Measurements from ENCODE around the gene CCL13. TPM values are rescaled to one million over a fixed set of nuclear protein-coding genes. Genes with fewer than 3 reads are reported as not detected.

CCL13 gene
- total RNA-seq, 2 experiments from 2014 or later: not detected

DNA sequence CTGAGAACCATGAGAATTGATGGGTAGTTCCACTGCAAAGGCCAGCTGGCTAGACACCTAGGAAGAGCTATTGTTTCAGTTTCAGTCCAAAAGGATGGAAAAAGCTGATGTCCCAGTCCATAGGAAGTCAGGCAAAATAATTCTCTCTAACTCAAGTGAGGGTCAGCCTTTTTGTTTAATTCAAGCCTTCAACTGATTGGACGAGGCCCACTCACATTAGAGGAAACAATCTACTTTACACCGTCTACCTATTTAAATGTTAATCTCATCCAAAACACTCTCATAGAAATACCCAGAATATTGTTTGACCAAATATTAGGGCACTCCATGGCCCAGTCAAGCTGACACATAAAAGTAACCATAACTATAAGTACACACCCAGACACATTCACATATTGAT lies 14.4 kb upstream of the CCL13 start:
- no peak overlapping the region for H3K4me3 Mint-ChIP-seq
- CTCF ChIA-PET: interaction anchor here (0.6 kb wide), 1 partner anchor 1272 kb away, joined by 3 read pairs; no protein-coding TSS in a partner anchor
- POLR2A ChIA-PET: no interaction called here
- no peak overlapping the region for H3K27ac Mint-ChIP-seq
- peaks cover 44% of the 10 kb centered on the region for H3K27me3 Mint-ChIP-seq
- no peaks in the 10 kb centered on the region for H3K36me3 Mint-ChIP-seq
- H3K9me3 Mint-ChIP-seq: no peaks in the 10 kb centered on the region
- DNase-seq: no peak
- no peaks in the 10 kb centered on the region for H3K4me1 Mint-ChIP-seq (ENCODE audit: low read depth)
- intact Hi-C loops (cut with micrococcal nuclease): no loop called here

DNA sequence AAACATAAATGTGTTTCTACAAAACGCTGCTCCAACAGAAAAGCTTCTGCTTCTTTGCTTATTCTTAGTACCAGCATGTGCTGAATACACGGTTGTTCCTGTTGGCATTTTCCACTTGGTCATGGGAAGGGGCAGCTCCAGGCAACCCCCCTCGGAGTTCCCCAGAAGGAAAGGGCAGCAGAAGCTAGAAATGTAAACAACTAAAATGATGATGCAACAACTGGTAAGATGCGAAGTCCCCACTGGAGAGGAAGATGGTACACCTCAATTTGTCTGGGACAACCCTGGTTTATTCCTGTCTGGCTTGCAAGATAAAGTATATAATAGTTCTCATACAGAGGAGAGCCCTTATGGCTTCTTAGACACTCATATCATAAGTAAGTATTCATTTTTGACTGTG lies 9.2 kb upstream of the CCL13 start:
- no peak overlapping the region for H3K27ac Mint-ChIP-seq
- no peaks in the 10 kb centered on the region for H3K4me1 Mint-ChIP-seq (ENCODE audit: low read depth)
- CTCF ChIA-PET: no interaction called here
- no peak overlapping the region for H3K4me3 Mint-ChIP-seq
- DNase-seq: no peak
- H3K36me3 Mint-ChIP-seq: no peaks in the 10 kb centered on the region
- no peaks in the 10 kb centered on the region for H3K9me3 Mint-ChIP-seq
- peaks cover 22% of the 10 kb centered on the region for H3K27me3 Mint-ChIP-seq
- POLR2A ChIA-PET: no interaction called here
- intact Hi-C loops (cut with micrococcal nuclease): no loop called here

GRCh38 chr17:34349751-34350150 lies 6.5 kb upstream of the CCL13 start:
- Mint-ChIP-seq H3K27ac (no peak overlapping the region), H3K9me3 (peaks cover 4% of the 10 kb centered on the region), H3K27me3 (peaks cover 15% of the 10 kb centered on the region), H3K4me3 (no peak overlapping the region), H3K36me3 (no peaks in the 10 kb centered on the region), H3K4me1 (ENCODE audit: low read depth) (no peaks in the 10 kb centered on the region)
- no peak for DNase-seq
- intact Hi-C loops (cut with micrococcal nuclease): no loop called here
- ChIA-PET CTCF (interaction anchor here (2.2 kb wide), 1 partner anchor 12 kb away, joined by 12 read pairs; no protein-coding TSS in a partner anchor), POLR2A (no interaction called here)

GRCh38 chr17:34351096-34351495 lies 5.2 kb upstream of the CCL13 start:
- Mint-ChIP-seq H3K27me3 (peaks cover 15% of the 10 kb centered on the region), H3K4me3 (no peak overlapping the region), H3K9me3 (peaks cover 4% of the 10 kb centered on the region), H3K27ac (no peak overlapping the region), H3K4me1 (ENCODE audit: low read depth) (no peaks in the 10 kb centered on the region), H3K36me3 (no peaks in the 10 kb centered on the region)
- DNase-seq: no peak
- CTCF ChIA-PET: interaction anchor here (2.2 kb wide), 1 partner anchor 11 kb away, joined by 12 read pairs; no protein-coding TSS in a partner anchor
- POLR2A ChIA-PET: interaction anchor here (0.6 kb wide), 1 partner anchor 1022 kb away, joined by 4 read pairs; no protein-coding TSS in a partner anchor
- intact Hi-C loops (cut with micrococcal nuclease): no loop called here

GRCh38 chr17:34352191-34352590 lies 4.1 kb upstream of the CCL13 start:
- Mint-ChIP-seq H3K36me3 (no peaks in the 10 kb centered on the region), H3K4me1 (ENCODE audit: low read depth) (no peaks in the 10 kb centered on the region), H3K4me3 (no peak overlapping the region), H3K27me3 (peaks cover 13% of the 10 kb centered on the region), H3K27ac (no peak overlapping the region), H3K9me3 (peaks cover 4% of the 10 kb centered on the region)
- intact Hi-C loops (cut with micrococcal nuclease): no loop called here
- ChIA-PET POLR2A (no interaction called here), CTCF (interaction anchor here (2.3 kb wide), 1 partner anchor 9 kb away, joined by 12 read pairs; no protein-coding TSS in a partner anchor)
- DNase-seq: no peak

GRCh38 chr17:34354637-34355036 lies 1.6 kb upstream of the CCL13 start:
- no peak overlapping the region for H3K27ac Mint-ChIP-seq
- no peak overlapping the region for H3K4me3 Mint-ChIP-seq
- no peak for DNase-seq
- H3K4me1 Mint-ChIP-seq (ENCODE audit: low read depth): no peaks in the 10 kb centered on the region
- peaks cover 16% of the 10 kb centered on the region for H3K27me3 Mint-ChIP-seq
- peaks cover 4% of the 10 kb centered on the region for H3K9me3 Mint-ChIP-seq
- ChIA-PET CTCF (interaction anchor here (1.0 to 12.7 kb wide), 3 partner anchors 10 to 183 kb away, joined by 3 to 358 read pairs (median 7); no protein-coding TSS in a partner anchor), POLR2A (no interaction called here)
- intact Hi-C loops (cut with micrococcal nuclease): no loop called here
- H3K36me3 Mint-ChIP-seq: no peaks in the 10 kb centered on the region

- H3K4me1 Mint-ChIP-seq (ENCODE audit: low read depth): no peaks in the 10 kb centered on the region
- intact Hi-C loops (cut with micrococcal nuclease): no loop called here
- peaks cover 4% of the 10 kb centered on the region for H3K9me3 Mint-ChIP-seq
- DNase-seq: no peak
- ChIA-PET CTCF (interaction anchor here (1.2 to 12.7 kb wide), 2 partner anchors 35 to 155 kb away, joined by 3 to 358 read pairs; no protein-coding TSS in a partner anchor), POLR2A (no interaction called here)
- no peak overlapping the region for H3K27ac Mint-ChIP-seq
- no peaks in the 10 kb centered on the region for H3K36me3 Mint-ChIP-seq
- no peak overlapping the region for H3K4me3 Mint-ChIP-seq
- H3K27me3 Mint-ChIP-seq: peaks cover 16% of the 10 kb centered on the region
These were observed 1.1 kb downstream of the CCL13 start for GRCh38 chr17:34357398-34357797.

- no peak for DNase-seq
- CTCF ChIA-PET: interaction anchor here (12.7 kb wide), 1 partner anchor 156 kb away, joined by 358 read pairs; no protein-coding TSS in a partner anchor
- Mint-ChIP-seq H3K4me1 (ENCODE audit: low read depth) (no peaks in the 10 kb centered on the region), H3K4me3 (no peak overlapping the region), H3K36me3 (no peaks in the 10 kb centered on the region), H3K27me3 (peaks cover 18% of the 10 kb centered on the region), H3K9me3 (peaks cover 3% of the 10 kb centered on the region), H3K27ac (no peak overlapping the region)
- POLR2A ChIA-PET: no interaction called here
- intact Hi-C loops (cut with micrococcal nuclease): no loop called here
These were observed 2.4 kb downstream of the CCL13 start for GRCh38 chr17:34358631-34359030.

- no peak overlapping the region for H3K27ac Mint-ChIP-seq
- intact Hi-C loops (cut with micrococcal nuclease): loop anchor here (1.0 kb wide), 1 partner anchor 160 kb away; no protein-coding TSS in a partner anchor
- no peaks in the 10 kb centered on the region for H3K9me3 Mint-ChIP-seq
- CTCF ChIA-PET: interaction anchor here (0.7 to 12.7 kb wide), 50 partner anchors 8 to 758 kb away, joined by 3 to 358 read pairs (median 5); partner anchors contain the start of genes CCL7 and CCL8
- no peak overlapping the region for H3K4me3 Mint-ChIP-seq
- H3K36me3 Mint-ChIP-seq: no peaks in the 10 kb centered on the region
- no peak for DNase-seq
- H3K27me3 Mint-ChIP-seq: peaks cover 26% of the 10 kb centered on the region
- POLR2A ChIA-PET: interaction anchor here (3.5 kb wide), 1 partner anchor 159 kb away, joined by 18 read pairs; no protein-coding TSS in a partner anchor
- peaks cover 7% of the 10 kb centered on the region for H3K4me1 Mint-ChIP-seq (ENCODE audit: low read depth)
These were observed 4.5 kb downstream of the CCL13 start for GRCh38 chr17:34360601-34361270.

- ChIA-PET POLR2A (interaction anchor here (3.5 kb wide), 1 partner anchor 160 kb away, joined by 18 read pairs; no protein-coding TSS in a partner anchor), CTCF (interaction anchor here (0.7 to 12.7 kb wide), 59 partner anchors 9 to 757 kb away, joined by 3 to 358 read pairs (median 4); partner anchors contain the start of genes CCL7 and CCL8)
- Mint-ChIP-seq H3K9me3 (no peaks in the 10 kb centered on the region), H3K36me3 (no peaks in the 10 kb centered on the region), H3K27me3 (peaks cover 26% of the 10 kb centered on the region), H3K4me3 (no peak overlapping the region), H3K4me1 (ENCODE audit: low read depth) (peaks cover 7% of the 10 kb centered on the region), H3K27ac (no peak overlapping the region)
- intact Hi-C loops (cut with micrococcal nuclease): loop anchor here (1.0 kb wide), 1 partner anchor 161 kb away; no protein-coding TSS in a partner anchor
- peak; percentile 85 for DNase-seq
These were observed 5.3 kb downstream of the CCL13 start for GRCh38 chr17:34361478-34362061.

DNA sequence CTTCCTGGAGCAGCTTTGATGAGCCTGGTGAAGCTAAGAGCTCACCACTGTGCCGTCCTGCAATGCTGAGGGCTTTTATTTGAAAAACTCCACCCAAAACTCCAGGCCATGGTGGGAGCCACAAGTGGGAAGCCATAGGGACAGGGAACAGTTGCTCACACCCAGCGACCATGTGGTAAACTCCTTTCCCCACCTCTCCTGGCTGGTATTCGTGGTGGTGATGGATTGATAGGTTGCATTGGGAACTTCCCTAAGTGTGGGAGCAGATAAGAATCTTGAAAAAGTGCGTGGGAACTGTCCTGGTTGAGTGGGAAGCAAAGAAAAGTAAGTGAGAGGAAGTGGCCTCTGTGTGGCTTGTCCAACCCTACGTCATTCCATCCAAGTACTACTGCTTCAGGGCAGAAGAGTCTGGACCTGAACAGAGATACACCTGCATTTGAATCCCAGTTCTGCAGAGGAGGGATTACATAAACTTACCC lies 6.9 kb downstream of the CCL13 start, which contains the start of gene CCL1:
Gene CCL1, minus strand, starts transcription at position 51 of the 479 bp plus-strand sequence. CDS start 72 bp downstream, outside the sequence.
- Mint-ChIP-seq H3K4me3 (no peak within 1 kb of the TSS), H3K9me3 (no peaks in the 10 kb centered on the region), H3K36me3 (no peaks in the 10 kb centered on the region), H3K4me1 (ENCODE audit: low read depth) (peaks cover 7% of the 10 kb centered on the region), H3K27me3 (peaks cover 24% of the 10 kb centered on the region), H3K27ac (no peak within 1 kb of the TSS)
- ChIA-PET POLR2A (interaction anchor here (3.5 kb wide), 1 partner anchor 162 kb away, joined by 18 read pairs; no protein-coding TSS in a partner anchor), CTCF (interaction anchor here (3.0 to 12.7 kb wide), 4 partner anchors 8 to 171 kb away, joined by 13 to 358 read pairs (median 34); no protein-coding TSS in a partner anchor)
- no peak for DNase-seq
- intact Hi-C loops (cut with micrococcal nuclease): no loop called here

- Mint-ChIP-seq H3K27ac (no peak overlapping the region), H3K4me1 (ENCODE audit: low read depth) (peaks cover 7% of the 10 kb centered on the region), H3K36me3 (no peaks in the 10 kb centered on the region), H3K4me3 (no peak overlapping the region), H3K27me3 (peaks cover 23% of the 10 kb centered on the region), H3K9me3 (no peaks in the 10 kb centered on the region)
- ChIA-PET POLR2A (no interaction called here), CTCF (interaction anchor here (1.0 to 12.7 kb wide), 2 partner anchors 10 to 162 kb away, joined by 3 to 358 read pairs; no protein-coding TSS in a partner anchor)
- intact Hi-C loops (cut with micrococcal nuclease): no loop called here
- no peak for DNase-seq
These were observed 8.5 kb downstream of the CCL13 start for GRCh38 chr17:34364751-34365150.

Data from activated CD4-positive, alpha-beta memory T cell treated with anti-CD3 and anti-CD28 coated beads for 36 hours (primary cell).